Stimulated activated CD4-positive, alpha-beta T cell treated with anti-CD3 and anti-CD28 coated beads, Interleukin-4, amount 100 ng/mL, for 48 hours (primary cell): ENCODE results near the gene UBE2V1.

Experiments
- DNase-seq, 2 donors: peaks; one replicate each; pipeline ENCODE4 v3.0.0-alpha.2; 2020; ENCODE audit warnings: low read depth in 2 of 2

UBE2V1 gene

GRCh38 chr20:50044353-50044960 is 68.5 kb downstream of the UBE2V1 start:
- DNase-seq = no peak

DNA sequence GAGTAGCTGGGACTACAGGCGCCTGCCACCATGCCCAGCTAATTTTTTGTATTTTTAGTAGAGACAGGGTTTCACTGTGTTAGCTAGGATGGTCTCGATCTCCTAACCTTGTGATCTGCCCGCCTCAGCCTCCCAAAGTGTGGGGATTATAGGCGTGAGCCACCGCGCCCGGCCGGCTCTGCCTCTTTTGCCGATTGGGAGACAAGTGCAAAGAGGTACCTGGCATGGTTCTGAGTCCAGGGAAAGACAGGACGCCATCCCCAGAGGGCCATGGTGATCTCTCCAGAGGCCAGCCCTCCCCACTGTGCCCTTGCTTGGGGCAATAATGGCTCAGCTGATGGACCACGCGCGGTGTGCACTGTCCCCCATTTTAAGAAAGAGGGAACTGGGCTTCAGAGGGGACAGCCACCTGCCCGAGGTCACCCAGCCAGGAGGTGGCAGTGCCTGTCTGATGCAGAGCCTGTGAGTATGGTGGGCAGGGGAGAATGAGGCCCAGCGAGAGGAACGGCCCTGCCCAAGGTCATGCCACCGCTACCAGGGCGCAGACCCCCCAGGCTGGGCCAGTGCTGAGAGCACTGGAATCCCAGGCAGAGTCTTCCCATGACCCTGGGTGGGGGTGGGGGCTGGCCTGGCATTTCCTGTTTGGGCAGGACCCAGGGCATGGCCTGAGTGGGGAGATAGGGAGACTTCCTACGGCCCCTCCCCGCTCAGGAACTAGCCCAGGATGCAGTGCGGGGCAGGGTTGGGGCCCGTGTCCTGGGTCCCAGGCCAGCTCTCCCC is 69.2 kb downstream of the UBE2V1 start:
- no peak for DNase-seq

- no peak for DNase-seq
These were observed 70.3 kb downstream of the UBE2V1 start for GRCh38 chr20:50042370-50043313.

DNA sequence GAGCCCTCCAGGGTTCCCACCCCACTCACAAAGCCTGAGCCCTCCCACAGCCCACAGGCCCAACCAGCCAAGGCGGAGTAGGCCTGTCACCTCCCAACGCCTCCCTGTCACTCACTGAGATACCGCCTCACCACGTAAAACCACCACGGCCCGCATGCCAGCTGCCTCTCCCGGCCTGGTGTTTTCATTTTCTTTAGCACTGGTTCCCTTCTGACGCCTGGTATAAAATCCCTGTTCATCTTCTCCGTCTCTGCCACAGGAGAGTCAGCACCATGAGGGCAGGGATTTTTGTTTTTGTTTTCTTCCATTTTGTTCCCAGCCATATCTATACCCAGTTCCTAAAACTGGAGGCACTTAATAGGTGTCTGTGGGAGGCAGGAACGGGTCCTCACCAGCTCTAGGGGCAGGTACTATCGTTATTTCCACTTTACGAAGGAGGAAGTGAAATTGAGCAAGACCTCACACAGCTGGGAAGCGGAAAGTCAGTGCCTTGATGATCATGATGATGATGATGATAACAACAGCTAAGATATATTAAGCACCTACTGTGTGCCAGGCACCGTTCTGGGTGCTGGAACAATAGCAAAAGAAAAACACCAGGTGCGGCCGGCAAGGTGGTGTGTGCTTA is 71.6 kb downstream of the UBE2V1 start:
- DNase-seq = no peak

DNA sequence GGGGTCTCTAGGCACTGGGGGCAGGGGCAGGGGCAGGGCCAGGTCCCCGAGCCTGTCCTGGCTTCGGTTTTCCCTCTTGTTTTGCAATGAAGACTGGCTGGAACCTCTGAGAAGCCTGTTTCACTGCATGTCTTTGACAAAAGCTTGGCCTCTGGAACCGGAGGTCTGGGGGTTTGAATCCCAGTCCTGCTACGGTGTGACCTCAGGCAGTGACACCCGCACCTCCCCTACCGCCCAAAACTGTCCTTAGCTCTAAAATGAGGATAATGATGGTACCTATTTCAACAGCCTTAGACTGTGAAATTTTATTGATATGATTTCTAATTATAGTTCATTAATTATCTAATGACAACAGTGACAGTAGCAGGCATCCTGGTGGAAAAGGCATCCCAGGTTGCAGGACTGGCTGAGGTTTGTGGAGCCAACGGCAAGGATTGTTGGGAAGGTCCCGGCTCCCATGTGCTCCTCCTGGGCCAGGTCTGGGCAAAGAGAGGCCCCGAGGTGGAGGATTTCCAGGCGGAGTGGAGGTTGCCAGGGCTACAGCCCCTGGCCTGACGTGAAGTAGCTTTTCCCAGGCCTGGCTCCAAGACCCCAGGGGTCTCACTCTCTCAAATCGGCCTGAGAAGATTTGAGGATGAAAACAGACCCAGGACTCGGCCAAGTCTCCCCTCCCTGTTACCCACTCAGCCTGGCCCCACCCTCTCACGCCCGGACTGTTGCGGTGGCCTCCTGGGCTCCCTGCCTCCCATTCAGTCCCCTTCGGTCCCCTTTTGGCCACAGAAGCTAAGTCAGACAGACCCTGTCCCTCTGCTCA is 72.3 kb downstream of the UBE2V1 start:
- no peak for DNase-seq

DNA sequence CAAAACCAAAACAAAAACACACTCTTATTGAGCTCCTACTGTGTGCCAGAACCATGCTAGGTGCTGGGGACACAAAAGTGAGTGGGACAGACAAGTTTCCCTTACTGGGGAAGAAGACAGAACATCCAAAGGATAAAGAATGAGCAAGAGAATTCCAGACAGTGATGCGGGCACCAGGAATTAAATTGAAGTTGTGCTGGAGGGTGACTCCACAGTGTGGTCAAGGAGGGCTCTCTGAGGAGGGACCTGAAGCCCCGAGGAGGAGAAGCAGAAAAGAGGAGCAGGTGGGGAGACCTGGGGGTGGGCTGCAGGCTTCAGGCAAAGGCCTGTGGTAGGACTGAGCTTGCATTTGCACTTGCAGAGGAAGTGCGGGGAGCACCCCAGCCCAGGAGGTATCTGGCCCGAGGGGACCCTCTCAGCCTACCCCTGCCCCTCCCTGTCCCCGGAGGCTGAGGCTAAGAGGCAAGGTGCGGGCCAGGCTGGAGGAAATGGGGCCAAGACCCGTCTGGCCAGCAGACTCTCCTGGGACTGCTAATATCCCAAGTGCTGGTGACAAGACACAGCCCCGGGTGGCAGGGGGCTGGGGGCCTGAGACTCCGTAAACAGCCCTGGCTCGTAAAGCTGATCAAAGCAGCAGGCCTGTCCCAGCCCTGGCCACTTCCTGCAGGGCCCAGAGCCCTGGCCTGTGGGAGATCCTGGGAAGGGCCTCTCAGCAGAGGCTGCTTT is 73.1 kb downstream of the UBE2V1 start:
- no peak for DNase-seq

- DNase-seq = no peak
These were observed 74.4 kb downstream of the UBE2V1 start for GRCh38 chr20:50038574-50038991.

GRCh38 chr20:50038169-50038568 is 74.8 kb downstream of the UBE2V1 start:
- DNase-seq = no peak

DNA sequence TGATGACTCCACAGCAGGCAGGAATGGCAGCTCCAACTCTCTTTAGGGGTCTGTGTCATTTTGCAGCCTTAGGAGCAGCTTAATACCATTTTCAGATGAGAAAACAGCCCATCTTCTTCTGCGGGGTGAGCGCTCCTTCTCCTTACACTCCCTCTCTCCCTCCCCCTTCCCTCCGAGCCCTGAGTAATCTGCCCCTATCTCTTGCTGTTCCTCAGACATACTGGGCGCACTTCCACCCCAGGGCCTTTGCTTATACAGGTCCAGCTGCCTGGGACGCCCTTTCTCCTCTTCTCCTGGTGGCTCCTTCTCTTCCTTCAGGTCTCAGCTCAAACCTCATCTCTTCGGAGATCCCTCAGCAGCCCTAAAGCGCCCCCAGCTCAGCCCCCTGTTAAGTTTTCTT is 75.4 kb downstream of the UBE2V1 start:
- no peak for DNase-seq

DNA sequence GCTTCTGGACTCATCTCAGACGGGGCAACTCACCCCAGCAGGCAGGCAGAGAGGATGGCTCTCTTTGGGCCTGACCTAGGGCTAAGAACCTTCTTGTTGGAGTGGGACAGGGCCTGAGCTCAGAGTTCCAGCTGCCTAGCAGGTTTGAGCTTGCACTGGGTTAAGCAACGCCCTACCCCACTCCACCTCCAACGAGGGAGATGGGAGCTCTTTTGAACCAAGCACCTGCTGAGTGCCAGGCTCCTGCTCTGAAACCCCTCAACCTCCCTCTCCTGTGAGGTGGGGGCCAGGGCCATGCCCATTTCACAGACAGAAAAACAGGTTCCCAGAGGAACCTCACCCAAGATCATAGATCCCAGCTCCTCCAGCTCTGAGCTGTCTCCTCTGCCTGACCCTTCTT is 75.8 kb downstream of the UBE2V1 start:
- DNase-seq = no peak

DNA sequence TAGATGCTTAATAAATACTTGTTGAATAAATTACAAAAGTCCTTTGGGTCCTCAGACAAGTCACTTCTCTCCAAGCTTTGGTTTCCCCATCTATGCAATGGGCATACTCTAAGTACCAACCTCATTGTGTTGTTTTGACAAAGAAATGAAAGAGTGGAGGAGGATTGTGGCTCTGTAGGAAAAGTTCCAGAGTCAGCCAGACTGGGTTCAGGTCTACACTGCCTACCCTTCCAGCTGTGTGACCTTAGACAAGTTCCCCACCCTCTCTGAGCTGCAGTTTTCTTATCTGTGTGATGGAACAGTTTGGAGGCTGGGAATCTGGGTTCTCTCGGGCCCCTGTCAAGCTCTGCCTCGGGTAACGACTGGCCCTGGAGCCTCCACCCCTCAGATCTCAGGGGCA is 76.2 kb downstream of the UBE2V1 start:
- DNase-seq = no peak

- DNase-seq = no peak
These were observed 78.3 kb downstream of the UBE2V1 start for GRCh38 chr20:50034567-50035180.

- no peak for DNase-seq
These were observed 79.8 kb downstream of the UBE2V1 start for GRCh38 chr20:50032955-50033666.
